GM03348 (cell line): ENCODE results near the gene MAN2A2.
A peak's percentile ranks its signal among the peaks of the same experiment; 100 is the strongest.
"Not testable (repeated sequence)": the region's sequence is repeated elsewhere in the genome, so short reads cannot be mapped to it uniquely, and the experiment has no call there.

Experiments
- DNase-seq: peaks from one replicate; pipeline ENCODE4 v3.0.0; 2012; ENCODE audit warnings: low spot score

The MAN2A2 gene

DNA sequence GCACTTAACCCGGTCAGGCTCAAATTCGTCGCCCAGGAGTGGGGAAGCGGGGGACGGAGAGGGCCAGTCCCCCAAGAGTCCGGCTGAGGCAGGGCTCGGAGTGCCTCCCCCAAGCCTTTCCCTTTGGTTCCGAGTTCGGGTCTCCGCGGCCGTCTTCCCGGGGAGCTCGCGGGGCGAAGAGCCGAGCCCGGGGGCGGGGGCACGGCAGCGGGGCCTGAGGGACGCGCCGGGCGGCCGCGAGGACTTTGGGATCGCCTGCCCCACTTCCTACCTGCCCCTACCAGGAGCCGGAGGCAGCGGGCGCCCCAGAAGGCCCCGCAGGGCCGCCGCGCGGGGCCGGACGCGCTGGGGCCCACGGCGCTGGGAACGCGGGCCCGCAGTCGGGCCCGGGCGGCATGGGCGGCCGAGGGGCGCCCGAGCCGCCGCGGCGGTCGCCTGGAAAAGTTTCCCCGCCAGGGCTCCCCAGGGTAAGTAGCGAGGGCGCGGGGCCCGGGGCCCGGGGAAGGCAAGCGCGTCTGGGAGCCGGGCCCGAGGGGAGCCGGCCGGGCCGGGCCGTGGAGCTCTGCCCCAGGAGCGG, 31.9 kb upstream of the MAN2A2 start:
- DNase-seq: peak; percentile 73

DNA sequence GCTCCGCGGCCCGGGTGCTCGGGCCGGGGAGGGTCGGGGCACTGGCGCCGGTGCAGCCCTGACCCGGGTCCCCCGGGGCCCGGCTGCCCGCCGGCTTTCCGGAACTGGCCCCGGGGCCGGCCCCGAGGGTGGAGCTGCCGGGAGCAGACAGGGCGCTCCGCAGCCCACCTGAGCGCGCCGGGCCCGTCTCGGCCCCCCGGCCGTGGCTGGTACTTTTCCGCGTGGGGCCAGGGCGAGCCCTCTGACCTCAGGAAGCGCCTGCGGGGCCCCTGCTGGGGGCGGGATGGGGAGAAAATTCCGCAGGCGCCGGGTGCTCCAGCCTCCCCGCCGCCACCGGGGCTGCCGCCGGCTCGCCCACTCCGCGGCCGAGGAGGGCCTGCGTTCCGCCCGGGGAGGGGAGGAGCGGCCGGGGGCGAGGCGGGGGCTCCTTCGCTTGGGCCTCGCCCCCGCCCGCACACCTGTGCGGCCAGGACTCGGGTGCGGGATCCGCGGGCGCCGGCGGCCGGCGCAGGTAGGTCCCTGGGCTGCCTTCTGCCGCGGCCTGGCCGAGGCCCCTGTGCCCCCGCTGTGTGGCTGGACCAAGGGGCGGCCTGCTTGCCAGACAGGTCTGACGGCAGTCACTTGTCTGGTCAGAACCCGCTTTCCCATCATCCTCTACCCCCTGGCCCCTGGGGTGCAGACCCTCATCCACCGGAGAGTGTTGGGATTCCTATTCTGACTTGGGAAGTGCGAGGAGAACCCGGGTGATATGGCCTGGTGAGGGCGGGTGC, 31.2 kb upstream of the MAN2A2 start:
- peak; percentile 69 for DNase-seq

DNA sequence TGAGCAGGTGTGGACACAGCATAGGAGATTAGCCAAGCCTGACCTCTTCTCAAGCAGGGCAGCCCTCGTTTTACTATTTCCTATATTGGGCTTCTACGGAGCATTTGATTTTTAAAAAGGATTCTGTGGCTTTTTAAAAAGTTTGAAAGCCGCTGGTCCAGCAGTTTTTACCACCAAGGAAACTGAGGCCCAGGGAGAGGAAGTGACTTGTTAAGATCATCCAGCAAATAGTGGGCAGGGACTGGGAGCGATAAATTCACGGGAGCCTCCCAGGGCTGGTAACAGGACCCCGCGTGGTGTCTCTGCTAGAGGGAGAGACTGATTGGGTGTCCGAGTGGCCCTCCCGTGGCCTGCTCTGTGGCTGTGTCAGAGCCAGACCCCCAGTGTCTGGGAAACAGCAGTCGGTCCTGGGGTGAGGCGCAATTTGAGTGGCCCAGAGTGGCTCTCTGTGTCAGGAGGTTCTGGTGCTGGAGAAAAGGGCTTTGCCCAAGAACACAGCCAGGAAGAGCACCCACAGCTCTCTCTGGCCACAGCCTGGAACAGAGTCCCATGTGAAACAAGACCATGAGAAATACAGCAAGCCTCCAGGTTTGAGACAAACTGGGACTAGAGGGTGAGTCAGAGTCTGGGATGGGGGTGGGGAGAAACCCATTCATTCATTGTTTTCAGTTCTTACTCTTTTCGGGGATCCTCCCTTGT, 30.5 kb upstream of the MAN2A2 start:
- DNase-seq: peak; percentile 85

- DNase-seq: no peak
Measured at GRCh38 chr15:90873488-90873997, 29.6 kb upstream of the MAN2A2 start.

GRCh38 chr15:90873998-90874605, 29.0 kb upstream of the MAN2A2 start:
- no peak for DNase-seq

DNA sequence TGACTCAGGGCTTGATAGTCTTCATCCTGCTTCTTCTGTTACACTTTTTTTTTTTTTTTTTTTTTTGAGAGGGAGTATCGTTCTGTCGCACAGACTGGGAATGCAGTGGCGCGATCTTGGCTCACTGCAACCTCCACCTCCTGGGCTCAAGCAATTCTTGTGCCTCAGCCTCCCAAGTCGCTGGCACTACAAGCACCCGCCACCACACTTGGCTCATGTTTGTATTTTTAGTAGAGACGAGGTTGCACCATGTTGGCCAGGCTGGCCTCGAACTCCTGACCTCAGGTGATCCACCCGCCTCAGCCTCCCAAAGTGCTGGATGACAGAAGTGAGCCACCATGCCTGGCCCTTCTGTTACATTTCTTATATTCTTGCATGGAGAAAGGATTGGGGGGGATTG, 28.1 kb upstream of the MAN2A2 start:
- DNase-seq: not testable (repeated sequence)

GRCh38 chr15:90875549-90875981, 27.5 kb upstream of the MAN2A2 start:
- no peak for DNase-seq

DNA sequence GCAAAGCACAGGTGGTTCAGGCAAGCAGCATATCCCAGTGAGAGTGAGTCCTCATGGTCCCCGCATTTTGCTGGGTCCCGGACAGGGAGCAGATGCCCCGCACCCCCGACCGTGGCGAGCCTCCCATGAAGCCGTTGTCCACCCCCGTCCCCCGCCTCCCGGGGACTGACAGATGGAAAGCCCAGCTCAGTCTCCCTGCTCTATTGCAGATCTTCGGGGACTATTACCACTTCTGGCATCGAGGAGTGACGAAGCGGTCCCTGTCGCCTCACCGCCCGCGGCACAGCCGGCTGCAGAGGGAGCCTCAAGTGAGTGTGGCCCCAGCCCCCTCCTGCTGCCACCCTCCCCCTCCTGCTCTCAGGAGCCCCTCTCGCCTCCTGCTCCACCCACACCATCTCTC, 27.1 kb upstream of the MAN2A2 start:
- DNase-seq: no peak

DNA sequence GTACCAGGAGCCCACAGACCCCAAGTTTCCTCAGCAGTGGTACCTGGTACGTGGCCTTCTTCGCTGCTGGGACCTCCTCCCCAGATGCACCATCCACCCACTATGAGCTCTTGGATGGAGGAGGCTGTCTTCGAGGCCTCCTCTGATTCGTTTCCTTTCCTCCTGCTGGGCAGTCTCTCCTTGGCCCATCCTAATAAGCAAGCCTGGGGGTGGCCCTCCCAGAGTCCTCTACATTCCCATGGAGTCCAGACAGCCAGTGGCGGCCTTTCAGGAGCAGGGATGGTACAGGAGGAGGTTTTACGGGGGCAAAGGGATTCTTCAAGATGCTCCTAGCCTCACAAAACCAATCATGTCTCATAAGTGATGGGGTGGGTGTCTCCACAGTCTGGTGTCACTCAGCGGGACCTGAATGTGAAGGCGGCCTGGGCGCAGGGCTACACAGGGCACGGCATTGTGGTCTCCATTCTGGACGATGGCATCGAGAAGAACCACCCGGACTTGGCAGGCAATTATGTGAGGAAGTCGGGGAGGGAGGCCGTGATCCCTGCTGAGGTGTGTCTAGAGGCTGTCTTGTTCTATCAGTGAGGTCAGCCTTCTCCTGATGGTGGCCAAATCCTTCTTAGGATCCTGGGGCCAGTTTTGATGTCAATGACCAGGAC, 26.5 kb upstream of the MAN2A2 start:
- no peak for DNase-seq

DNA sequence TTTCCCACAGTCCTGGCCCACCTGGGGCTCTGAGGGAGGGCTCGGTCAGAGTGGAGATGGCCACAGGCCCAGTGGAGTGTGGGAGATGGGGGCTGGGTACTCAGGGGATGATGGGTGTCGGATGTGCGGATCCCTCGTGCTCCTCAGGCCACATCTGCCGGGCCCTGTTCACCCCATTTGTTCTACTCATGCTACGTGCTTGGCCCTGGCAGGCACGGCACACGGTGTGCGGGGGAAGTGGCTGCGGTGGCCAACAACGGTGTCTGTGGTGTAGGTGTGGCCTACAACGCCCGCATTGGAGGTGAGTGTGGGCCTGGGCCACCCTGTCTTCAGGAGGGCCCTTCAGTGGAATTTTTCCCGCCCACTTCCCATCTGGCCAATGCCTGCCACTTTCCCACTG, 25.8 kb upstream of the MAN2A2 start:
- no peak for DNase-seq

- no peak for DNase-seq
Measured at GRCh38 chr15:90877996-90878395, 25.1 kb upstream of the MAN2A2 start.

DNA sequence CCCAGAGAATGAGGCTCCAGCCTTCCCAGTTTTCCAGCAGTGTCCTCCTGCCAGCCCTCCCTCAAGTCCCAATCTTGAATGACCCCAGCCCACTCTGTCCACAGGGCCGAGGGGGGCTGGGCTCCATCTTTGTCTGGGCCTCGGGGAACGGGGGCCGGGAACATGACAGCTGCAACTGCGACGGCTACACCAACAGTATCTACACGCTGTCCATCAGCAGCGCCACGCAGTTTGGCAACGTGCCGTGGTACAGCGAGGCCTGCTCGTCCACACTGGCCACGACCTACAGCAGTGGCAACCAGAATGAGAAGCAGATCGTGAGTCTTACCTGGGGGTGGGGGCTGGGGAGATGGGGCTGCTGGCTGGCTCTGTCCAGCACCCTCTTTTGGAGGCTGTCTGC, 24.4 kb upstream of the MAN2A2 start:
- no peak for DNase-seq

GRCh38 chr15:90879730-90880366, 23.3 kb upstream of the MAN2A2 start:
- DNase-seq: no peak

DNA sequence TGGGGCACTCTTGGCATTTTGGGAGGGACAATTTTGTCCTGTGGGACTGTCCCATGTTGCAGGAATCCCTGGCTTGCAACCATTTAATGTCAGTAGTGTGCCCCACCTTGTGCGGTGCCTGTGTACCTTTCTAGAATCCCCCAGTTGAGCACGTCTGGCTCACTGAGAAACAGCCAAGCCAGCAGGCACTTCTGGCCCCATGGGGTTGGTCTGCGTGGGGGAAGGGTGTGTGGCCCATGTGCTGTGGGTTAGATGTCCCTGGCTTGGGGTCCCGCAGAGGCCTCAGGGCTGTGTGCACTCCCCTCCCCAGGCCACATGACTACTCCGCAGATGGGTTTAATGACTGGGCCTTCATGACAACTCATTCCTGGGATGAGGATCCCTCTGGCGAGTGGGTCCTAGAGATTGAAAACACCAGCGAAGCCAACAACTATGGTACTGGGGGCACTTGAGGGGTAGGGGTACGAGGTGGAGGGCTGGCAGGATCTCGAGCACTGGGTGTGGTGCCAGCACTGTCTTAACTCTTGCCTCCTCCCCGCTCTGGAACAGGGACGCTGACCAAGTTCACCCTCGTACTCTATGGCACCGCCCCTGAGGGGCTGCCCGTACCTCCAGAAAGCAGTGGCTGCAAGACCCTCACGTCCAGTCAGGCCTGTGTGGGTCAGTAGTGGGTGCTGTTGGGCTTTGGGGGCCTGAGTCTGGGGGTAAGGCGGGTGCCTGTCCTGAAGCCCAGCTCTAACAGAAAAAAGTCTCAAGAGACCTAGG, 22.5 kb upstream of the MAN2A2 start:
- no peak for DNase-seq

DNA sequence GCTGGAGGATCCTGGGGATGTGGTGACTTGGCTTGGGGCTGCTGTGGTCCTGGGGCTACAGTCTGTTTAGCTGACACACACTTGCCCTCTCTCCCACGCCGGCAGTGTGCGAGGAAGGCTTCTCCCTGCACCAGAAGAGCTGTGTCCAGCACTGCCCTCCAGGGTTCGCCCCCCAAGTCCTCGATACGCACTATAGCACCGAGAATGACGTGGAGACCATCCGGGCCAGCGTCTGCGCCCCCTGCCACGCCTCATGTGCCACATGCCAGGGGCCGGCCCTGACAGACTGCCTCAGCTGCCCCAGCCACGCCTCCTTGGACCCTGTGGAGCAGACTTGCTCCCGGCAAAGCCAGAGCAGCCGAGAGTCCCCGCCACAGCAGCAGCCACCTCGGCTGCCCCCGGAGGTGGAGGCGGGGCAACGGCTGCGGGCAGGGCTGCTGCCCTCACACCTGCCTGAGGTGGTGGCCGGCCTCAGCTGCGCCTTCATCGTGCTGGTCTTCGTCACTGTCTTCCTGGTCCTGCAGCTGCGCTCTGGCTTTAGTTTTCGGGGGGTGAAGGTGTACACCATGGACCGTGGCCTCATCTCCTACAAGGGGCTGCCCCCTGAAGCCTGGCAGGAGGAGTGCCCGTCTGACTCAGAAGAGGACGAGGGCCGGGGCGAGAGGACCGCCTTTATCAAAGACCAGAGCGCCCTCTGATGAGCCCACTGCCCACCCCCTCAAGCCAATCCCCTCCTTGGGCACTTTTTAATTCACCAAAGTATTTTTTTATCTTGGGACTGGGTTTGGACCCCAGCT, 21.7 kb upstream of the MAN2A2 start:
- DNase-seq: no peak

DNA sequence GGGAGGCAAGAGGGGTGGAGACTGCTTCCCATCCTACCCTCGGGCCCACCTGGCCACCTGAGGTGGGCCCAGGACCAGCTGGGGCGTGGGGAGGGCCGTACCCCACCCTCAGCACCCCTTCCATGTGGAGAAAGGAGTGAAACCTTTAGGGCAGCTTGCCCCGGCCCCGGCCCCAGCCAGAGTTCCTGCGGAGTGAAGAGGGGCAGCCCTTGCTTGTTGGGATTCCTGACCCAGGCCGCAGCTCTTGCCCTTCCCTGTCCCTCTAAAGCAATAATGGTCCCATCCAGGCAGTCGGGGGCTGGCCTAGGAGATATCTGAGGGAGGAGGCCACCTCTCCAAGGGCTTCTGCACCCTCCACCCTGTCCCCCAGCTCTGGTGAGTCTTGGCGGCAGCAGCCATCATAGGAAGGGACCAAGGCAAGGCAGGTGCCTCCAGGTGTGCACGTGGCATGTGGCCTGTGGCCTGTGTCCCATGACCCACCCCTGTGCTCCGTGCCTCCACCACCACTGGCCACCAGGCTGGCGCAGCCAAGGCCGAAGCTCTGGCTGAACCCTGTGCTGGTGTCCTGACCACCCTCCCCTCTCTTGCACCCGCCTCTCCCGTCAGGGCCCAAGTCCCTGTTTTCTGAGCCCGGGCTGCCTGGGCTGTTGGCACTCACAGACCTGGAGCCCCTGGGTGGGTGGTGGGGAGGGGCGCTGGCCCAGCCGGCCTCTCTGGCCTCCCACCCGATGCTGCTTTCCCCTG, 21.0 kb upstream of the MAN2A2 start:
- no peak for DNase-seq

GRCh38 chr15:90882781-90883525, 20.1 kb upstream of the MAN2A2 start:
- DNase-seq: no peak

- no peak for DNase-seq
Measured at GRCh38 chr15:90883526-90883975, 19.6 kb upstream of the MAN2A2 start.
